ENCODE data around the gene ASIP. TPM values are rescaled to one million over a fixed set of nuclear protein-coding genes. Genes with fewer than 3 reads are reported as not detected.

The ASIP gene
- total RNA-seq, 1 experiment from 2014 or later: not detected

GRCh38 chr20:34220561-34220960, 20.7 kb upstream of the ASIP start:
- no peak overlapping the region for H2AFZ ChIP-seq (ENCODE audit: low read length)
- Mint-ChIP-seq H3K4me1 (peaks cover 6 to 10% of the 10 kb centered on the region in 2 experiments; a peak in 2 of 4 replicates), H3K9me3 (peaks cover 0 to 7% of the 10 kb centered on the region in 2 experiments; a peak in 1 of 5 replicates), H3K36me3 (ENCODE audit: insufficient read depth in 1 of 3, low read depth in 3 of 3) (peaks cover 0 to 4% (median 0%) of the 10 kb centered on the region in 3 experiments; a peak in 2 of 7 replicates), H3K27ac (no peak overlapping the region), H3K4me3 (no peak overlapping the region), H3K27me3 (ENCODE audit: low read depth) (peaks cover 51% of the 10 kb centered on the region)
- H3K4ac ChIP-seq (ENCODE audit: low read depth, low read length): no peak overlapping the region
- H2BK120ac ChIP-seq (ENCODE audit: low read depth, low read length, poor library complexity, severe bottlenecking): no peak overlapping the region
- H3T11ph ChIP-seq (ENCODE audit: low read length): no peak overlapping the region
- no CpG with 5 or more reads among the region's 5 CpGs for WGBS (ENCODE audit: extremely low coverage, insufficient read length, low lambda C conversion rate)
- no peak overlapping the region for H4K8ac ChIP-seq (replicated peaks; ENCODE audit: insufficient read length, low read depth, low read length)
- H2BK20ac ChIP-seq (ENCODE audit: low read depth, low read length, poor library complexity, severe bottlenecking): no peak overlapping the region
- no peak overlapping the region for H3K4me2 ChIP-seq (ENCODE audit: insufficient read depth, insufficient read length, low read length)
- no peak for DNase-seq
- H3K79me2 ChIP-seq (ENCODE audit: insufficient read depth, low read length): no peaks in the 10 kb centered on the region
- no peak overlapping the region for H3K14ac ChIP-seq (ENCODE audit: insufficient read depth, low read length)
- no peaks in the 10 kb centered on the region for H3K79me1 ChIP-seq (ENCODE audit: insufficient read depth, low read depth, low read length, poor library complexity, severe bottlenecking)
- H3K9me3 ChIP-seq (ENCODE audit: control insufficient read depth, low read depth, low read length): no peaks in the 10 kb centered on the region
- H3K18ac ChIP-seq (ENCODE audit: insufficient read length, low read depth, low read length): no peak overlapping the region
- no peak overlapping the region for H2BK15ac ChIP-seq (ENCODE audit: low read depth, low read length)
- H3K27me3 ChIP-seq (ENCODE audit: insufficient read depth, low read length): no peaks in the 10 kb centered on the region; the same call in 1 of the 2 replicates
- no peak for TF ChIP-seq CTCF (conservative IDR thresholded peaks at IDR 0.05)
- H2BK5ac ChIP-seq (ENCODE audit: insufficient read length, low read length): no peak overlapping the region
- no peaks in the 10 kb centered on the region for H4K20me1 ChIP-seq (ENCODE audit: control insufficient read depth, insufficient read depth, insufficient read length)
- no peak overlapping the region for H2BK12ac ChIP-seq (ENCODE audit: insufficient read length, low read depth, low read length)
- H4K91ac ChIP-seq (ENCODE audit: insufficient read length, low read depth, low read length): no peak overlapping the region
- no peak overlapping the region for H3K27ac ChIP-seq (ENCODE audit: insufficient read length, low read depth, low read length)
- peaks cover 4% of the 10 kb centered on the region for H3K23me2 ChIP-seq (ENCODE audit: insufficient read length, low read depth, low read length, poor library complexity, severe bottlenecking)
- H2AK5ac ChIP-seq (ENCODE audit: insufficient read length, low read length): no peak overlapping the region
- H4K5ac ChIP-seq (ENCODE audit: insufficient read length, low read depth, low read length): no peak overlapping the region
- no peak overlapping the region for H3K9ac ChIP-seq (ENCODE audit: extremely low read depth, insufficient read length, low read length)
- no peak overlapping the region for H3K56ac ChIP-seq (ENCODE audit: insufficient read length, low read depth, low read length)
- H3K23ac ChIP-seq (ENCODE audit: insufficient read length, low read depth, low read length): no peak overlapping the region
- H3K4me1 ChIP-seq (ENCODE audit: insufficient read depth, low read length): no peaks in the 10 kb centered on the region

All from H9 (cell line).